MCF 10A (cell line): ENCODE data around the gene SLC5A11. TPM values are rescaled to one million over a fixed set of nuclear protein-coding genes. Genes with fewer than 3 reads are reported as not detected.
"Not testable (repeated sequence)": the region's sequence is repeated elsewhere in the genome, so short reads cannot be mapped to it uniquely, and the experiment has no call there.

Source experiments
- BruUV-seq: library from RNA; stranded (reverse); fragments of 400-500 nt; replicated peaks from 2 replicates; lab custom pipeline; 2021; lab: Mats Ljungman, UMichigan
- CTCF ChIA-PET: fragments of 300-600 bp; sonication (Branson Sonifier 250); formaldehyde crosslinking; extraction: SDS; loops from one replicate; lab custom pipeline; 2021; ENCODE audit warnings: antibody characterized with exemption, inconsistent platforms; lab: Yijun Ruan, JAX
- POLR2A ChIA-PET: fragments of 300-600, 350-650 bp; sonication (Branson Sonifier 250); formaldehyde crosslinking; extraction: SDS; loops from one replicate; lab custom pipeline; 2020; ENCODE audit warnings: antibody characterized with exemption, inconsistent platforms; lab: Yijun Ruan, JAX
- DNase-seq: peaks from one replicate; pipeline ENCODE4 v3.0.0-alpha.2; 2018; ENCODE audit not compliant: unreplicated experiment
- H3K27ac Mint-ChIP-seq: one replicate; pipeline ENCODE4 v1.8.0; 2022; ENCODE audit warnings: mild to moderate bottlenecking, low read depth, mixed read lengths; ENCODE audit not compliant: unreplicated experiment
- H3K27me3 Mint-ChIP-seq: one replicate; pipeline ENCODE4 v1.8.0; 2022; ENCODE audit warnings: mixed read lengths; ENCODE audit not compliant: insufficient read depth, unreplicated experiment
- H3K36me3 Mint-ChIP-seq: one replicate; pipeline ENCODE4 v1.8.0; 2022; ENCODE audit warnings: mild to moderate bottlenecking, moderate library complexity, mixed read lengths; ENCODE audit not compliant: insufficient read depth, unreplicated experiment
- H3K4me1 Mint-ChIP-seq: one replicate; pipeline ENCODE4 v1.8.0; 2022; ENCODE audit warnings: mixed read lengths; ENCODE audit not compliant: insufficient read depth, unreplicated experiment
- H3K4me3 Mint-ChIP-seq: one replicate; pipeline ENCODE4 v1.8.0; 2022; ENCODE audit warnings: mild to moderate bottlenecking, moderate library complexity, mixed read lengths; ENCODE audit not compliant: unreplicated experiment
- H3K9me3 Mint-ChIP-seq: one replicate; pipeline ENCODE4 v1.8.0; 2022; ENCODE audit warnings: mixed read lengths; ENCODE audit not compliant: unreplicated experiment
- CTCF ChIP-seq: fragments of 200-600 bp; IDR thresholded peaks from one replicate; pipeline ENCODE4 v1.8.0; 2022; ENCODE audit warnings: antibody characterized with exemption, mild to moderate bottlenecking; ENCODE audit not compliant: unreplicated experiment
- intact Hi-C: fragments of 100-400 bp; cut with micrococcal nuclease; formaldehyde crosslinking; loops from 2 replicates; pipeline ENCODE4 v1.14.1; 2022
- total RNA-seq: library from RNA; stranded (reverse); gene quantifications from 2 replicates; pipeline ENCODE4 v1.2.3, GENCODE V29; 2022

The SLC5A11 gene
- total RNA-seq, 1 experiment from 2014 or later: not detected

GRCh38 chr16:24887472-24887871 is 41.7 kb downstream of the SLC5A11 start:
- no peak for DNase-seq
- no peaks in the 10 kb centered on the region for H3K4me1 Mint-ChIP-seq
- CTCF ChIA-PET: no interaction called here
- POLR2A ChIA-PET: no interaction called here
- H3K9me3 Mint-ChIP-seq: no peaks in the 10 kb centered on the region
- no peaks in the 10 kb centered on the region for H3K36me3 Mint-ChIP-seq
- intact Hi-C loops: no loop called here
- H3K4me3 Mint-ChIP-seq: no peak overlapping the region
- no peak for TF ChIP-seq CTCF
- H3K27ac Mint-ChIP-seq: no peak overlapping the region
- H3K27me3 Mint-ChIP-seq: peaks cover 53% of the 10 kb centered on the region
- BruUV-seq: no TSS peak

GRCh38 chr16:24890746-24891145 is 45.0 kb downstream of the SLC5A11 start:
- DNase-seq: no peak
- no peaks in the 10 kb centered on the region for H3K9me3 Mint-ChIP-seq
- H3K36me3 Mint-ChIP-seq: no peaks in the 10 kb centered on the region
- H3K4me3 Mint-ChIP-seq: no peak overlapping the region
- H3K27ac Mint-ChIP-seq: no peak overlapping the region
- H3K27me3 Mint-ChIP-seq: peaks cover 47% of the 10 kb centered on the region
- no peaks in the 10 kb centered on the region for H3K4me1 Mint-ChIP-seq
- TF ChIP-seq CTCF: no peak
- CTCF ChIA-PET: interaction anchor here (0.6 kb wide), 1 partner anchor 45 kb away, joined by 3 read pairs; no protein-coding TSS in a partner anchor
- BruUV-seq: no TSS peak
- intact Hi-C loops: no loop called here
- POLR2A ChIA-PET: interaction anchor here (0.6 to 0.7 kb wide), 2 partner anchors 10 to 86 kb away, joined by 4 to 5 read pairs; no protein-coding TSS in a partner anchor

- POLR2A ChIA-PET: no interaction called here
- Mint-ChIP-seq H3K27me3 (peaks cover 24% of the 10 kb centered on the region), H3K27ac (no peak overlapping the region), H3K36me3 (no peaks in the 10 kb centered on the region), H3K9me3 (peaks cover 7% of the 10 kb centered on the region), H3K4me1 (no peaks in the 10 kb centered on the region), H3K4me3 (no peak overlapping the region)
- DNase-seq: no peak
- CTCF ChIA-PET: interaction anchor here (0.7 to 2.2 kb wide), 3 partner anchors 9 to 1445 kb away, joined by 3 to 7 read pairs (median 5); no protein-coding TSS in a partner anchor
- no peak for TF ChIP-seq CTCF
- intact Hi-C loops: no loop called here
- no TSS peak for BruUV-seq
Observed at GRCh38 chr16:24896439-24896838, 50.7 kb downstream of the SLC5A11 start.

GRCh38 chr16:24897522-24897921 is 51.8 kb downstream of the SLC5A11 start:
- BruUV-seq, H3K4me3 Mint-ChIP-seq, POLR2A ChIA-PET, H3K9me3 Mint-ChIP-seq, DNase-seq, H3K27ac Mint-ChIP-seq, H3K36me3 Mint-ChIP-seq, H3K4me1 Mint-ChIP-seq, intact Hi-C loops: not testable (repeated sequence)
- peaks cover 24% of the 10 kb centered on the region for H3K27me3 Mint-ChIP-seq
- CTCF ChIA-PET: interaction anchor here (1.1 to 2.2 kb wide), 2 partner anchors 8 to 38 kb away, joined by 4 to 7 read pairs; no protein-coding TSS in a partner anchor
